Measurements from ENCODE around the gene ANKRD33B. TPM values are rescaled to one million over a fixed set of nuclear protein-coding genes. Genes with fewer than 3 reads are reported as not detected.
"Not testable (repeated sequence)": the region's sequence is repeated elsewhere in the genome, so short reads cannot be mapped to it uniquely, and the experiment has no call there.

ANKRD33B gene
- 156 and 170 TPM in 2 replicates for total RNA-seq

DNA sequence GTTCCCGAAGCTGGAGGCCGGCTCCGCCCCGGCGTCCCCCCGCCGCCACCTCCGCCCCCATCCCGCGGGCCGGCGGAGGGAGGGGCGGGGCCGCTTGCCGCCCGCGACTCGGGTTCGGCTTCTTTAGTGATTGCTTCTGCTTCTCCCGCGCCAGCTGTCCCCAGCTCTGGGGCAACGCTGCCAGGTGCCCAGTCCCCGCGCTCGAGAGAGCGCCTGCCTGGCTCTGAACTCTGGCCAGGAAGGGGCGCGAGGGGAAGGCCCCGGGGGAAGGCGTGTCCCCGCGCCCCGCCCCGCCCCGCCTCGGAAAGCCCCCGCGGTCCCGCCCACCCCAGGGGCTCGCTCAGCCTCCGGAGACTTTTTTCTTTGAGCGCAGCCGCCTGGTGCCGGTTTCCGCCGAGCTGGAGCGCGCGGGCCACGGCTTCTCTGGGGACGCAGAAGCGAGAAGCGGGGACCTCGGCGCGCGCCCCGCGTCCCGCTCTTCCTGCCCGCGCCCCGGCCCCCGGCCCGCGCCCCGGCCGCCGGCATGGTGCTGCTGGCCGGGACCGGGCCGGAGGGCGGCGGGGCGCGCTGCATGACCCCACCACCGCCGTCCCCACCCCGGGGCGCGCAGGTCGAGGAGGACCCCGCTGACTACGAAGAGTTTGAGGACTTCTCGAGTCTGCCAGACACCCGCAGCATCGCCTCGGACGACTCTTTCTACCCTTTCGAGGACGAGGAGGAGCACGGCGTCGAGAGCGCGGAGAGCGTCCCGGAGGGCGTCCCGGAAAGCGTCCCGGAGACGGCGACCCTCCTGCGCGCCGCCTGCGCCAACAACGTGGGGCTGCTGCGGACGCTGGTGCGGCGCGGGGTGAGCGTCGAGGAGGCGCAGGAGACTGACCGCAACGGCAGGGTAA is at the start of gene ANKRD33B:
Gene ANKRD33B, plus strand, starts transcription at position 126 of the 893 bp plus-strand sequence. Its CDS starts 398 bp downstream, at position 524.
- Mint-ChIP-seq H3K36me3 (ENCODE audit: low read depth) (peaks cover 29% of the 10 kb centered on the region), H3K9me3 (no peaks in the 10 kb centered on the region), H3K4me3 (peak within 1 kb of the TSS; percentile 97), H3K27ac (peak within 1 kb of the TSS; percentile 93), H3K27me3 (no peaks in the 10 kb centered on the region), H3K4me1 (peaks cover 65% of the 10 kb centered on the region)
- TF ChIP-seq, protein P1, sequence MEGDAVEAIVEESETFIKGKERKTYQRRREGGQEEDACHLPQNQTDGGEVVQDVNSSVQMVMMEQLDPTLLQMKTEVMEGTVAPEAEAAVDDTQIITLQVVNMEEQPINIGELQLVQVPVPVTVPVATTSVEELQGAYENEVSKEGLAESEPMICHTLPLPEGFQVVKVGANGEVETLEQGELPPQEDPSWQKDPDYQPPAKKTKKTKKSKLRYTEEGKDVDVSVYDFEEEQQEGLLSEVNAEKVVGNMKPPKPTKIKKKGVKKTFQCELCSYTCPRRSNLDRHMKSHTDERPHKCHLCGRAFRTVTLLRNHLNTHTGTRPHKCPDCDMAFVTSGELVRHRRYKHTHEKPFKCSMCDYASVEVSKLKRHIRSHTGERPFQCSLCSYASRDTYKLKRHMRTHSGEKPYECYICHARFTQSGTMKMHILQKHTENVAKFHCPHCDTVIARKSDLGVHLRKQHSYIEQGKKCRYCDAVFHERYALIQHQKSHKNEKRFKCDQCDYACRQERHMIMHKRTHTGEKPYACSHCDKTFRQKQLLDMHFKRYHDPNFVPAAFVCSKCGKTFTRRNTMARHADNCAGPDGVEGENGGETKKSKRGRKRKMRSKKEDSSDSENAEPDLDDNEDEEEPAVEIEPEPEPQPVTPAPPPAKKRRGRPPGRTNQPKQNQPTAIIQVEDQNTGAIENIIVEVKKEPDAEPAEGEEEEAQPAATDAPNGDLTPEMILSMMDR (IDR thresholded peaks at IDR 0.05): no peak
- ChIA-PET CTCF (interaction anchor here (1.1 to 3.7 kb wide), 3 partner anchors 43 to 68 kb away, joined by 3 to 14 read pairs (median 9); no protein-coding TSS in a partner anchor), POLR2A (interaction anchor here (0.5 to 11.5 kb wide), 30 partner anchors 11 to 544 kb away, joined by 3 to 158 read pairs (median 5); partner anchors contain the start of genes ATPSCKMT, CCT5 and MARCHF6)
- ATAC-seq (ENCODE audit: low read depth) (peak; percentile 72), DNase-seq (peak; percentile 84)
- intact Hi-C loops (cut with micrococcal nuclease): loop anchor here (1.0 to 5.0 kb wide), 9 partner anchors 15 to 313 kb away; partner anchors contain the start of gene CCT5

DNA sequence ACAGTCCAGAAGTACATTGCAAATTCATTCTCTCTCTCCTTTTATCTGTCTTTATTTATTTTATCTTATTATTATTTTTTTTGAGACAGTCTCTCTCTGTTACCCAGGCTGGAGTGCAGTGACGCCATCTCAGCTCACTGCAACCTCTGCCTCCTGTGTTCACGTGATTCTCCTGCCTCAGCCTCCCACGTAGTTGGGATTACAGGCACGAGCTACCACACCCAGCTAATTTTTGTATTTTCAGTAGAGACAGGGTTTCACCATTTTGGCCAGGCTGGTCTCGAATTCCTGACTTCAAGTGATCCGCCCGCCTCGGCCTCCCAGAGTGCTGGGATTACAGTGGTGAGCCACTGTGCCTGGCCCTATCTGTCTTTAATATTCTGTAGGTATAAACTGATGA is 49.3 kb upstream of the ANKRD33B start:
- H3K27ac Mint-ChIP-seq; intact Hi-C loops (cut with micrococcal nuclease); H3K4me3 Mint-ChIP-seq; H3K4me1 Mint-ChIP-seq; DNase-seq; POLR2A ChIA-PET; ATAC-seq (ENCODE audit: low read depth); H3K27me3 Mint-ChIP-seq; CTCF ChIA-PET; H3K9me3 Mint-ChIP-seq; H3K36me3 Mint-ChIP-seq (ENCODE audit: low read depth): not testable (repeated sequence)

DNA sequence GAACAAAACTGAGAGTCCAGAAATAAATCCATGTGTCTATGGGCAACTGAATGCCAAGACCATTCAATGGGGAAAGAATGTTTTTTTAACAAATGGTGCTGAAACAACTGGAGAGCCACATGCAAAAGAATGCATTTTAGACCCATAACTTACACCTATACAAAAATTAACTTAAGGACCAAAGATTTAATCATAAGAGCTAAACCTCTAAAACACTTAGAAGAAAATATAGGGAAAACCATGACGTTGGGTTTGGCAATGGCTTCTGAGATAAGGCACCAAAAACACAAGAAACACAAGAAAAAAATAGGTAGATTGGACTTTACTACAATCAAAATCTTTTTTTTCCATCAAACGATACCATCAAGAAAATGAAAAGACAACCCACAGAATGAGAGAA is 48.4 kb upstream of the ANKRD33B start:
- H3K36me3 Mint-ChIP-seq (ENCODE audit: low read depth): no peaks in the 10 kb centered on the region
- H3K4me1 Mint-ChIP-seq: peaks cover 6% of the 10 kb centered on the region
- TF ChIP-seq, protein P1 (IDR thresholded peaks at IDR 0.05): no peak
- H3K27me3 Mint-ChIP-seq: peaks cover 2% of the 10 kb centered on the region
- CTCF ChIA-PET: no interaction called here
- POLR2A ChIA-PET: no interaction called here
- intact Hi-C loops (cut with micrococcal nuclease): loop anchor here (5.0 kb wide), 1 partner anchor 33 kb away; no protein-coding TSS in a partner anchor
- DNase-seq: no peak
- H3K9me3 Mint-ChIP-seq: no peaks in the 10 kb centered on the region
- no peak overlapping the region for H3K4me3 Mint-ChIP-seq
- H3K27ac Mint-ChIP-seq: no peak overlapping the region
- ATAC-seq (ENCODE audit: low read depth): no peak

DNA sequence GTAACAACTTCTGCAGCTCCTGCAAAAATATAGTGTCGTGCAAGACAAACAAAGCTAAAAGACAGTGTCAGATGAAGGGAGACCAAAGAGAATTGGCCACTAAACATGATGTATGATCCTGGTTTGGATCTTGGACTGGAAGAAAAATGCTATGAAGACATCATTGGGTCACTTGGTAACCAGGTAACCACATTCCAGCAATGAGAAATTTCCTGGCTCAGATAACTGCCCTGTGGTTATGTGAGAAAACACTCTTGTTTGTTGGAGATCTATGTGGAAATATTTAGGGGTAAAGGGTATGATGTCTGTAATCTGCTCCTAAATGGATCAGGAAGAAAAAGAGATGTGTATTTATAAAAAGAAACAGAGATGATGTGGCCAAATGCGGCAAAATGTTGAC is 45.5 kb upstream of the ANKRD33B start:
- DNase-seq (no peak), ATAC-seq (ENCODE audit: low read depth) (no peak)
- ChIA-PET CTCF (no interaction called here), POLR2A (interaction anchor here (0.6 kb wide), 1 partner anchor 44 kb away, joined by 3 read pairs; no protein-coding TSS in a partner anchor)
- peaks cover 6% of the 10 kb centered on the region for H3K4me1 Mint-ChIP-seq
- peaks cover 2% of the 10 kb centered on the region for H3K27me3 Mint-ChIP-seq
- intact Hi-C loops (cut with micrococcal nuclease): loop anchor here (5.0 kb wide), 1 partner anchor 36 kb away; no protein-coding TSS in a partner anchor
- H3K4me3 Mint-ChIP-seq: no peak overlapping the region
- peaks cover 6% of the 10 kb centered on the region for H3K9me3 Mint-ChIP-seq
- no peaks in the 10 kb centered on the region for H3K36me3 Mint-ChIP-seq (ENCODE audit: low read depth)
- no peak overlapping the region for H3K27ac Mint-ChIP-seq
- TF ChIP-seq, protein P1 (IDR thresholded peaks at IDR 0.05): no peak

DNA sequence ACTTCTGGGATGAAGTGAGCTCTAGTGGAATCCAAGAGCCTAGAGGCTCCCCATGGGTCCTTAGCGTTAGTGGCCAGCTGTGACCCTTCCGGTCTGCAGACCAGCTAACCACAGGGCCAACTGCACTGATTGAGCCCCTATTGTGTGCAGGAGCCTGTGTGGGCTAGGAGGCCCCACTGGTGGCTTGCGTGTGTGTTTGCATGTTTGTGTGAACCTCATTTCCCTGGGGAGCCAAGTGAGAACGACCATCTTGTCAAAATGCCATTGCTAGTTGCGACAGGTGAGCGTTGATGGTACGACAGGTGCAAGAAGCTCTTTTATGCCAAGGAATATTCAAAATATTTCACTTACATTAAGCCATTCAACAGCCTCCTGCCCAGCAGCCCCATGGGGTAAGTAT is 44.1 kb upstream of the ANKRD33B start:
- ATAC-seq (ENCODE audit: low read depth) (no peak), DNase-seq (no peak)
- Mint-ChIP-seq H3K27me3 (no peaks in the 10 kb centered on the region), H3K4me1 (peaks cover 7% of the 10 kb centered on the region), H3K4me3 (no peak overlapping the region), H3K36me3 (ENCODE audit: low read depth) (no peaks in the 10 kb centered on the region), H3K9me3 (peaks cover 6% of the 10 kb centered on the region), H3K27ac (no peak overlapping the region)
- ChIA-PET POLR2A (no interaction called here), CTCF (interaction anchor here (1.1 kb wide), 1 partner anchor 108 kb away, joined by 3 read pairs; no protein-coding TSS in a partner anchor)
- intact Hi-C loops (cut with micrococcal nuclease): loop anchor here (5.0 kb wide), 1 partner anchor 37 kb away; no protein-coding TSS in a partner anchor
- TF ChIP-seq, protein P1 (IDR thresholded peaks at IDR 0.05): no peak

Data from activated B cell treated with CpG ODN at 0.5 μM for 24 hours (primary cell).